Upper lobe of right lung (tissue), 1 donor: ENCODE data around the gene FAAP100. TPM values are rescaled to one million over a fixed set of nuclear protein-coding genes. Genes with fewer than 3 reads are reported as not detected.

Experiments
- ATAC-seq: fragments of 200-7000 bp; cut with Tn5 transposase; one replicate; pipeline ENCODE4 v1.9.1; 2020; ENCODE audit warnings: mild to moderate bottlenecking, moderate library complexity
- DNase-seq: peaks from one replicate; pipeline ENCODE4 v3.0.0-alpha.2; 2020
- H3K27ac ChIP-seq: fragments of 200-600 bp; one replicate; pipeline ENCODE4 v1.8.0; 2022
- H3K27me3 ChIP-seq: fragments of 200-600 bp; one replicate; pipeline ENCODE4 v1.8.0; 2022; ENCODE audit warnings: mild to moderate bottlenecking
- H3K36me3 ChIP-seq: fragments of 200-600 bp; one replicate; pipeline ENCODE4 v1.8.0; 2022
- H3K4me1 ChIP-seq: fragments of 200-600 bp; one replicate; pipeline ENCODE4 v1.8.0; 2022
- H3K4me3 ChIP-seq: fragments of 200-600 bp; one replicate; pipeline ENCODE4 v1.8.0; 2022; ENCODE audit warnings: mild to moderate bottlenecking
- H3K9me3 ChIP-seq: fragments of 200-600 bp; one replicate; pipeline ENCODE4 v1.8.0; 2022
- CTCF ChIP-seq: fragments of 200-600 bp; IDR thresholded peaks from one replicate; pipeline ENCODE4 v1.8.0; 2022; ENCODE audit warnings: antibody characterized with exemption
- intact Hi-C: fragments of 100-400 bp; cut with DNase I; formaldehyde crosslinking; loops from one replicate; pipeline ENCODE4 v1.11.0; 2022
- total RNA-seq: library from RNA; stranded (reverse); fragmentation: NEBNext Ultra II Directional; extraction: Animal tissue kit (Norgen Biotek cat#: 25700); gene quantifications from one replicate; pipeline ENCODE4 v1.2.1, GENCODE V29; 2021
- donor health status: DM: no; HTN: yes; CAD: no; lungs with severe emphysema.

The FAAP100 gene
- total RNA-seq, 1 donor from 2014 or later: 27.3 TPM

DNA sequence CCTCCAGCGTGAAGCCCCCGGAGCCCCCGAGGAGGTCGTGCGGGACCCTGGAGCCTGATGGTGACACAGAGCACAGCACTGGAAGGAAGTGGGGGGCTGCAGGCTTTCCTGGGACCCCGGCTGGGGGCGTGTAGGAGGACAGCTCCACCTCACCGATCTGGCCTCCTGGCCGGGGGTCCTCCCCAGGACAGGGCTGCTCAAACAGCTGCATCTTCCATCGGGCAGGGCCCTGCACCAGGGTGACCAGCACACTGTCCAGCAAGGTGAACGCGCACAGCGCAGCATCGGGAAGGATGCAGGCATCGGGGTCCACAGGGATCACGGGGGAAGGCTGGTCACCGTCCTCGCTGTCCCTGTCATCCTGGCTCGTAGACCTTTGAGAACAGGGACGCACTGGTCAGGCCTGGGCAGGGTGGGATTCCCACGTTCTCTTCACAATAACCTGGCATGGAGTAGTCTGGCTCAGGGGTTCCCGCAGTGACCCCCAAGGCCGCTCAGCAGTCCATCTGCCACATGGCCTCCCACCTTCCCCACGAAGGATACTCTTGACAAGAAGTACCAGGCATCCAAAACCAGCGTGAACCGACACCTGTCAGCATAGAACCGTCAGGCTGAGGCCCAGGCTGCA lies 1.2 kb downstream of the FAAP100 start:
- ATAC-seq (no peak), DNase-seq (no peak)
- peaks cover 38% of the 10 kb centered on the region for H3K36me3 ChIP-seq
- H3K4me1 ChIP-seq: peaks cover 23% of the 10 kb centered on the region
- H3K4me3 ChIP-seq: peak overlapping the region; percentile 99
- H3K27me3 ChIP-seq: no peaks in the 10 kb centered on the region
- intact Hi-C loops: no loop called here
- no peak for TF ChIP-seq CTCF
- no peak overlapping the region for H3K27ac ChIP-seq
- H3K9me3 ChIP-seq: no peaks in the 10 kb centered on the region

GRCh38 chr17:81550285-81550684 lies 1.9 kb downstream of the FAAP100 start:
- H3K36me3 ChIP-seq: peaks cover 45% of the 10 kb centered on the region
- intact Hi-C loops: no loop called here
- ATAC-seq (no peak), DNase-seq (no peak)
- no peaks in the 10 kb centered on the region for H3K27me3 ChIP-seq
- no peak for TF ChIP-seq CTCF
- peaks cover 23% of the 10 kb centered on the region for H3K4me1 ChIP-seq
- H3K4me3 ChIP-seq: no peak overlapping the region
- no peaks in the 10 kb centered on the region for H3K9me3 ChIP-seq
- no peak overlapping the region for H3K27ac ChIP-seq

- no peak overlapping the region for H3K27ac ChIP-seq
- DNase-seq: no peak
- no peaks in the 10 kb centered on the region for H3K9me3 ChIP-seq
- no peak for ATAC-seq
- intact Hi-C loops: no loop called here
- H3K36me3 ChIP-seq: peaks cover 49% of the 10 kb centered on the region
- H3K4me1 ChIP-seq: peaks cover 23% of the 10 kb centered on the region
- no peaks in the 10 kb centered on the region for H3K27me3 ChIP-seq
- TF ChIP-seq CTCF: no peak
- no peak overlapping the region for H3K4me3 ChIP-seq
Measured at GRCh38 chr17:81549826-81550225, 2.3 kb downstream of the FAAP100 start.

DNA sequence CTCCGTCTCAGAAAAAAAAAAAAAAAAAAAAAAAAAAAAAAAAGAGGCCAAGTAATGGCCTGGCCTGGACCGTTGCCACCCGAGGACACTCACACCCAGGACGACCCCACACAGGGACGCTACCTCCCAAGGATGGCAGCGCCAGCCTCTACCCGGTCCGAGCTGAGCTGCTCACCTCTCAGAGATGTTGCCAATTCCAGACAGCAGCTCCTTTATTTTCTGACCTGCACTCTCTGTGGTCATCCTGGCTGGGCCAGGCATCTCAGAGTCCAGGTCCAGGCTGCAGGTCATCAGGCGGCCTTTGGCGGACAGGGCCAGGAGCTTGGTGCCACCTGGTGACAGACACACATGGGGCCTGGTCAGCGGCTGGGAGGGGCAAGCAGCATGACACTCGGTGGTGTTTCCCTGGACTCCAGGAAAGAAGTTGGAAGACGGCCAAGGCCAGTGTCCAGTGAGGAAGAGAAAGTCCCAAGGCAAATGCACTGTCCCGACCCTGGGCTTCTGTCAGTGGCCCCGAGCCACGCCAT lies 3.1 kb downstream of the FAAP100 start:
- no peak for DNase-seq
- intact Hi-C loops: no loop called here

DNA sequence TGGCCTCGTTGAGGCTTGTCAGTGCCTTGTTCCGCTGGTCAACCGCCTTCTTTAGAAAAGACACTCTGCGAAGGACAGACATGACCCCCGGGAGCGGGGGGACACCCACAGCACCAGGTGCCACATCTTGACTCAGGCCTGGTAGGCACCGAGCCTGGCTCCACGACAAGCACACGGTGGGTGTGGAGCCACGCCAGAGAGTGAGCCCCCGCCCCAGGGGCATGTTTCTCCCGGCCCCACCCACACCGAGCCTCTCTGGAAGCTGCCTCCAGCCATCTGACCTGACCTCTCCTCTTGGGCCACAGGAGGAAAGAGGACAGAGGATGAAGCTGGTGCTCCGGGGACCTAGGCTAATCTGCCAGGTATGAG lies 4.6 kb downstream of the FAAP100 start:
- Histone ChIP-seq H3K36me3 (peaks cover 69% of the 10 kb centered on the region), H3K4me3 (no peak overlapping the region), H3K4me1 (peaks cover 9% of the 10 kb centered on the region), H3K9me3 (no peaks in the 10 kb centered on the region), H3K27me3 (no peaks in the 10 kb centered on the region), H3K27ac (no peak overlapping the region)
- DNase-seq (no peak), ATAC-seq (no peak)
- no peak for TF ChIP-seq CTCF
- intact Hi-C loops: no loop called here

More for the DNA sequence above, 3.1 kb downstream of the FAAP100 start:
- peaks cover 20% of the 10 kb centered on the region for H3K4me1 ChIP-seq
- no peak for ATAC-seq
- TF ChIP-seq CTCF: no peak
- no peaks in the 10 kb centered on the region for H3K9me3 ChIP-seq
- no peak overlapping the region for H3K27ac ChIP-seq
- no peak overlapping the region for H3K4me3 ChIP-seq
- H3K27me3 ChIP-seq: no peaks in the 10 kb centered on the region
- H3K36me3 ChIP-seq: peaks cover 54% of the 10 kb centered on the region
